ENCODE measurements around the gene PSMA5. TPM values are rescaled to one million over a fixed set of nuclear protein-coding genes. Genes with fewer than 3 reads are reported as not detected.
"Not testable (repeated sequence)": the region's sequence is repeated elsewhere in the genome, so short reads cannot be mapped to it uniquely, and the experiment has no call there.

Gene PSMA5
- total RNA-seq, 4 donors from 2014 or later, result 63.5 to 82.5 (median 78.2) TPM

DNA sequence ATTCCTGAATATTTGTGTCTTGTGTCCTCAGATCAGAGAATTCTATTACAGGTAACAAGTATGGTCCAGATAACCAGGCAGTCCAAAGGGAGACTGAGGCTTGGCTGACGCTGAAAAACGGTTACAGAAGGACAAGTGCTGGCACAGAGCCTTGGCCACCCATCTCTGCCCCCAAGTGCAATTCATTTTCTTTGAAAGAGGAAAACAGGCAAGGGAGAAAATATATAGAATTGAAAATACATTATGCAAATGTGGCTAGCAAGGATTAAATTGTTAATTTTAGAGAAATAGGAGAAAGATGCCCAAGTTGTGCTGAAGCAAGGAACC, 29.8 kb downstream of the PSMA5 start:
- TF ChIP-seq, protein P1, sequence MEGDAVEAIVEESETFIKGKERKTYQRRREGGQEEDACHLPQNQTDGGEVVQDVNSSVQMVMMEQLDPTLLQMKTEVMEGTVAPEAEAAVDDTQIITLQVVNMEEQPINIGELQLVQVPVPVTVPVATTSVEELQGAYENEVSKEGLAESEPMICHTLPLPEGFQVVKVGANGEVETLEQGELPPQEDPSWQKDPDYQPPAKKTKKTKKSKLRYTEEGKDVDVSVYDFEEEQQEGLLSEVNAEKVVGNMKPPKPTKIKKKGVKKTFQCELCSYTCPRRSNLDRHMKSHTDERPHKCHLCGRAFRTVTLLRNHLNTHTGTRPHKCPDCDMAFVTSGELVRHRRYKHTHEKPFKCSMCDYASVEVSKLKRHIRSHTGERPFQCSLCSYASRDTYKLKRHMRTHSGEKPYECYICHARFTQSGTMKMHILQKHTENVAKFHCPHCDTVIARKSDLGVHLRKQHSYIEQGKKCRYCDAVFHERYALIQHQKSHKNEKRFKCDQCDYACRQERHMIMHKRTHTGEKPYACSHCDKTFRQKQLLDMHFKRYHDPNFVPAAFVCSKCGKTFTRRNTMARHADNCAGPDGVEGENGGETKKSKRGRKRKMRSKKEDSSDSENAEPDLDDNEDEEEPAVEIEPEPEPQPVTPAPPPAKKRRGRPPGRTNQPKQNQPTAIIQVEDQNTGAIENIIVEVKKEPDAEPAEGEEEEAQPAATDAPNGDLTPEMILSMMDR (IDR thresholded peaks at IDR 0.05 in 4 of 5, conservative IDR thresholded peaks at IDR 0.05 in 1 of 5), result no peak
- TF ChIP-seq POLR2A (IDR thresholded peaks at IDR 0.05), result no peak
- H3K9me3 ChIP-seq, result no peaks in the 10 kb centered on the region
- in situ Hi-C loops (cut with MboI; ENCODE audit: low sequenced_read_pairs in 4 of 4), result loop anchor here in 2 of 4 donors (5.0 to 10.0 kb wide), 2 partner anchors 112 to 119 kb away; partner anchors contain the start of gene PSRC1 (in 1 of the 2)
- H3K4me3 ChIP-seq, result peak overlapping the region; percentile 60 to 75 (median 68)
- H3K36me3 ChIP-seq, result no peaks in the 10 kb centered on the region
- no peaks in the 10 kb centered on the region for H3K27me3 ChIP-seq
- peaks cover 45 to 74% of the 10 kb centered on the region in 2 donors for H3K4me1 ChIP-seq
- intact Hi-C loops (cut with DNase I; ENCODE audit: low total_unique reads), result loop anchor here (2.0 to 10.0 kb wide), 3 partner anchors 34 to 292 kb away; no protein-coding TSS in a partner anchor
- DNase-seq (no peak), ATAC-seq (no peak)
- peak overlapping the region; percentile 83 to 97 (median 90) for H3K27ac ChIP-seq

DNA sequence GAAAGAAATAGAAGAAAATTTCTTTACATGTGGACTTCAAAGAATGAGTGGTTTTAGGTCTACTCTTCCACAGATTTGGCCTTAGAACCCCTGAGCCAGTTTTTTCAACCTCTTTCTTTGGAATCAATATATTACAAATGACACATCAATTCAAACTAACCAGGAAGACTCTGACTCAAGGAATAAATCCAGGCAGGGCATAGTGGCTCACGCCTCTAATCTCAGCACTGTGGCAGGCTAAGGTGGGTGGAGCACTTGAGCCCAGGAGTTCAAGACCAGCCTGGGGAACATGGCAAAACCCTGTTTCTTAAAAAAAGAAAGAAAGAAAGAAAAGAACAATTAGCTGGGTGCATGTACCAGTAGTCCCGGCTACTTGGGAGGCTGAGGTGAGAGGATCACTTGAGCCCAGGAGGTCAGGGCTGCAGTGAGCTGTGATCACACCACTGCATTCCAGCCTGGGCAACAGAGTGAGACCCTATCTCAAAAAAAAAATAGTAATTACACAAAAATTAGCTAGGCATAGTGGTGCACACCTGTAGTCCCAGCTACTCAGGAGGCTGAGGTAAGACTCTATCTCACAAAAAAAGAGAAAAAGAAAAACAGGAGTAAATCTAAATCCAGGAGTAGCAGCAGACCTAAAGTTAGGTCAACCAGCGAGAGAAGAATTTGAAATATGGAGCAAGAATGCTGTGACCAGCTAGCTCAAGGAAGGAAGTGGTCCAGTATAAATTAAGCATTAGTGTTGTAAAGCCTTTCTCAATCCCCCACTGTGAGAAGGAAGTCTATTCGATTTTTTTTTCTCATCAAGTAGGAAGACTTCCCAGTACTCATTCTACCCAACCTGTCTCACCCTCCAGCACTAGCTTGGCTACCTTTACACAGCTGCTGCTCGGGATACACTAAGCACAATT, 30.4 kb downstream of the PSMA5 start:
- DNase-seq (no peak), ATAC-seq (no peak)
- TF ChIP-seq POLR2A (IDR thresholded peaks at IDR 0.05), result no peak
- TF ChIP-seq, protein P1 (IDR thresholded peaks at IDR 0.05 in 4 of 5, conservative IDR thresholded peaks at IDR 0.05 in 1 of 5), result no peak
- in situ Hi-C loops (cut with MboI; ENCODE audit: low sequenced_read_pairs in 4 of 4), result loop anchor here in 2 of 4 donors (5.0 to 10.0 kb wide), 2 partner anchors 111 to 119 kb away; partner anchors contain the start of gene PSRC1 (in 1 of the 2)
- Histone ChIP-seq H3K4me1 (peaks cover 50 to 73% of the 10 kb centered on the region in 2 donors), H3K4me3 (peak overlapping the region; percentile 60 to 75 (median 68)), H3K27me3 (no peaks in the 10 kb centered on the region), H3K36me3 (no peaks in the 10 kb centered on the region), H3K9me3 (no peaks in the 10 kb centered on the region), H3K27ac (peak overlapping the region; percentile 83 to 97 (median 90))
- intact Hi-C loops (cut with DNase I; ENCODE audit: low total_unique reads), result loop anchor here (2.0 to 10.0 kb wide), 3 partner anchors 34 to 291 kb away; no protein-coding TSS in a partner anchor

DNA sequence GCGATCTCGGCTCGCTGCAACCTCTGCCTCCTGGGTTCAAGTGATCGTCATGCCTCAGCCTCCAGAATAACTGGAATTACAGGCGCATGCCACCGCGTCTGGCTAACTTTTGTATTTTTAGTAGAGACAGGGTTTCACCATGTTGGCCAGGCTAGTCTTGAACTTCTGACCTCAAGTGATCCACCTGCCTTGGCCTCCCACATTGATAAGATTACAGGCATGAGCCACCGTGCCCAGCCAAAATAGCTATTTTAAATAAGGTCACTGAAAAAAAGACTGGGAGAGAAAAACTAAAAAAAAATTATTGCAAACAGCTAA, 31.0 kb downstream of the PSMA5 start:
- peaks cover 54 to 79% of the 10 kb centered on the region in 2 donors for H3K4me1 ChIP-seq
- peak; percentile 12 to 28 for ATAC-seq
- DNase-seq, result peak; percentile 63 to 89
- intact Hi-C loops (cut with DNase I; ENCODE audit: low total_unique reads) (loop anchor here (5.0 to 10.0 kb wide), 2 partner anchors 33 to 290 kb away; no protein-coding TSS in a partner anchor), in situ Hi-C loops (cut with MboI; ENCODE audit: low sequenced_read_pairs in 4 of 4) (loop anchor here in 2 of 4 donors (5.0 to 10.0 kb wide), 2 partner anchors 110 to 118 kb away; partner anchors contain the start of gene PSRC1 (in 1 of the 2))
- not testable (repeated sequence) for H3K36me3 ChIP-seq, H3K9me3 ChIP-seq, H3K27me3 ChIP-seq
- H3K4me3 ChIP-seq, result peak overlapping the region in 3 of 4 donors; percentile 60 to 75 (median 68)
- TF ChIP-seq POLR2A (IDR thresholded peaks at IDR 0.05), result peak in 1 of 2 donors; percentile 44
- peak overlapping the region; percentile 83 to 97 (median 90) for H3K27ac ChIP-seq

DNA sequence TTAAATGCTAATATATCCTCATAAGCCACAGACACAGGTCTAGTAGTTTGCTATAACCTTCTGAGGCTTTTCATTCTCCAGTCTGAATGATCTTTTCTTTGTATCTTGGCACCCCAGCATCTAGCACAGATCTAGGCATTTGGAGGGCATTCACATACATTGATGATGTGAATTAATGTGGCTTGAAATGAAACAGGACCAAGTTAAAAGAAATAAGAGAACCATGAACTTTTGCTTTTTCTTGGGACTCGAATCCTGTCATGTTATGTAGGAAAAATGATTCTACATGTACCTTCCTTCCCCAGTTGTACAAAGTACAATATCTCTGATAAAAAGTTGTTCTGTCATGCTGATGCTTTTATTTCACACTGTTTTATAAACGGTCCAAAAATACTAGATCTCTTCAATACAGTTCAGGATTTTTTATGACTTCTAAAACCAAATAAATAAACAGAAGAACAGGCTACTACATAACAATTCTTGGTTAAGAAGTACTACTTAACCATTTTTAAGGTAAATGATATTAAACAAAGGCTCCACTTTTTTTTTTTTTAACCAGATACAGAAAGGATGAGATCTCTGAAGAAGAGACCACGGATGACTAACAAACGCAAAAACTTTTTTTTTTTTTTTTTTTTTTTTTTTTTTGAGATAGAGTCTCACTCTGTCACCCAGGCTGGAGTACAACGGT, 31.5 kb downstream of the PSMA5 start:
- no peak for DNase-seq
- in situ Hi-C loops (cut with MboI; ENCODE audit: low sequenced_read_pairs in 4 of 4) (loop anchor here in 2 of 4 donors (5.0 to 10.0 kb wide), 2 partner anchors 110 to 117 kb away; partner anchors contain the start of gene PSRC1 (in 1 of the 2)), intact Hi-C loops (cut with DNase I; ENCODE audit: low total_unique reads) (loop anchor here (5.0 to 10.0 kb wide), 2 partner anchors 32 to 290 kb away; no protein-coding TSS in a partner anchor)
- ATAC-seq, result no peak
- no peaks in the 10 kb centered on the region for H3K36me3 ChIP-seq
- H3K4me3 ChIP-seq, result peak overlapping the region; percentile 19 to 68 (median 42)
- peak overlapping the region; percentile 83 to 97 (median 90) for H3K27ac ChIP-seq
- TF ChIP-seq, protein P1 (IDR thresholded peaks at IDR 0.05 in 4 of 5, conservative IDR thresholded peaks at IDR 0.05 in 1 of 5), result no peak
- peak in 1 of 2 donors; percentile 16 for TF ChIP-seq POLR2A (IDR thresholded peaks at IDR 0.05)
- H3K9me3 ChIP-seq, result no peaks in the 10 kb centered on the region
- H3K4me1 ChIP-seq, result peaks cover 59 to 83% of the 10 kb centered on the region in 2 donors
- no peaks in the 10 kb centered on the region for H3K27me3 ChIP-seq

Data from gastrocnemius medialis (tissue), 4 donors.